NCI-H510A (cell line): ENCODE data around the gene MSTN.
"Not testable (repeated sequence)": the region's sequence is repeated elsewhere in the genome, so short reads cannot be mapped to it uniquely, and the experiment has no call there.

ENCODE experiments used
- DNase-seq: peaks from one replicate; lab custom pipeline; 2025; lab: John Stamatoyannopoulos, UW

Gene MSTN

GRCh38 chr2:190063624-190064023 lies 1.1 kb upstream of the MSTN start:
- no peak for DNase-seq

- no peak for DNase-seq
These were observed 476 bp downstream of the MSTN start for GRCh38 chr2:190062053-190062452.

GRCh38 chr2:190060626-190061025 lies 1.9 kb downstream of the MSTN start:
- DNase-seq, result no peak

- DNase-seq, result no peak
These were observed 2.5 kb downstream of the MSTN start for GRCh38 chr2:190060019-190060418.

- DNase-seq, result no peak
These were observed 9.1 kb downstream of the MSTN start for GRCh38 chr2:190053426-190053825.

- DNase-seq, result no peak
These were observed 10.2 kb downstream of the MSTN start for GRCh38 chr2:190052307-190052706.

GRCh38 chr2:190051223-190051622 lies 11.3 kb downstream of the MSTN start:
- no peak for DNase-seq

- no peak for DNase-seq
These were observed 12.5 kb downstream of the MSTN start for GRCh38 chr2:190050001-190050400.

GRCh38 chr2:190044866-190045265 lies 17.7 kb downstream of the MSTN start:
- DNase-seq, result no peak

- no peak for DNase-seq
These were observed 19.1 kb downstream of the MSTN start for GRCh38 chr2:190043441-190043840.

- no peak for DNase-seq
These were observed 26.5 kb downstream of the MSTN start for GRCh38 chr2:190036071-190036470.

- not testable (repeated sequence) for DNase-seq
These were observed 28.1 kb downstream of the MSTN start for GRCh38 chr2:190034417-190034816.

- no peak for DNase-seq
These were observed 30.4 kb downstream of the MSTN start for GRCh38 chr2:190031969-190032618.

GRCh38 chr2:190023860-190024259 lies 38.7 kb downstream of the MSTN start:
- DNase-seq, result peak; percentile 23

- DNase-seq, result no peak
These were observed 41.8 kb downstream of the MSTN start for GRCh38 chr2:190020720-190021119.

GRCh38 chr2:190017837-190018236 lies 44.7 kb downstream of the MSTN start:
- no peak for DNase-seq

- DNase-seq, result not testable (repeated sequence)
These were observed 46.6 kb downstream of the MSTN start for GRCh38 chr2:190015969-190016368.
